Breast epithelium (tissue), 4 donors: ENCODE measurements around the gene SLF2. TPM values are rescaled to one million over a fixed set of nuclear protein-coding genes. Genes with fewer than 3 reads are reported as not detected.
A peak's percentile ranks its signal among the peaks of the same experiment; 100 is the strongest.

Experiments used
- DNase-seq, 2 donors: peaks; one replicate each; pipeline ENCODE4 v3.0.0-alpha.2; 2019; ENCODE audit warnings: low spot score in 2 of 2
- H3K27ac ChIP-seq, 2 donors: fragments of 200-600 bp; sonication (generic) in 1 of 2; one replicate each; pipeline ENCODE4 v1.5.1; 2016 to 2019; ENCODE audit warnings: mild to moderate bottlenecking in 1 of 2
- H3K27me3 ChIP-seq, 2 donors: fragments of 200-600 bp; sonication (generic) in 1 of 2; one replicate each; pipeline versions ENCODE4 v1.5.1 to v1.6.0; 2017 to 2019; ENCODE audit warnings: control low read depth in 1 of 2, mild to moderate bottlenecking in 1 of 2
- H3K36me3 ChIP-seq: fragments of 200-600 bp; one replicate; pipeline ENCODE4 v1.5.1; 2019
- H3K4me1 ChIP-seq, 2 donors: fragments of 200-600 bp; sonication (generic); one replicate each; pipeline ENCODE4 v1.5.1; 2016 to 2019; ENCODE audit warnings: control low read depth in 1 of 2
- H3K4me3 ChIP-seq, 3 donors: fragments of 200-600 bp; sonication (generic); 1 replicate in 2 of 3; 2 replicates in 1 of 3; pipeline ENCODE4 v1.5.1; 2016 to 2019; ENCODE audit warnings: mild to moderate bottlenecking in 3 of 3, moderate library complexity in 2 of 3
- H3K9me3 ChIP-seq, 2 donors: fragments of 200-600 bp; sonication (generic) in 1 of 2; one replicate each; pipeline ENCODE4 v1.5.1; 2016 to 2019; ENCODE audit warnings: control low read depth in 1 of 2
- CTCF ChIP-seq, 3 donors: fragments of 450-650 bp; IDR thresholded peaks; one replicate each; pipeline ENCODE4 v1.5.1; 2016 to 2017; ENCODE audit warnings: antibody characterized with exemption in 3 of 3, mild to moderate bottlenecking in 3 of 3, moderate library complexity in 3 of 3
- POLR2A ChIP-seq: fragments of 450-650 bp; IDR thresholded peaks from one replicate; pipeline ENCODE4 v1.6.1; 2016; ENCODE audit warnings: antibody characterized with exemption, mild to moderate bottlenecking, moderate library complexity
- POLR2AphosphoS5 ChIP-seq, 3 donors: sonication (generic); formaldehyde crosslinking; IDR thresholded peaks; one replicate each; pipeline ENCODE4 v1.6.1; 2017; ENCODE audit warnings: antibody characterized with exemption in 3 of 3
- intact Hi-C: fragments of 100-400 bp; cut with DNase I; formaldehyde crosslinking; loops from one replicate; pipeline ENCODE4 v1.15.1; 2023; ENCODE audit warnings: low total_unique reads
- total RNA-seq, 3 donors: library from RNA; depleted of rRNA; stranded (reverse); fragments of >200 nt; gene quantifications; one replicate each; pipeline ENCODE4 v1.1.0, GENCODE V29; 2016

SLF2 gene
- total RNA-seq, 3 donors from 2014 or later = 24.8 to 34.2 (median 31.8) TPM

- no peak for DNase-seq
- Histone ChIP-seq H3K4me3 (no peak overlapping the region), H3K27ac (no peak overlapping the region), H3K27me3 (peaks cover 0 to 33% of the 10 kb centered on the region in 2 donors), H3K9me3 (no peaks in the 10 kb centered on the region), H3K36me3 (no peaks in the 10 kb centered on the region), H3K4me1 (no peaks in the 10 kb centered on the region)
- intact Hi-C loops = no loop called here
- TF ChIP-seq POLR2A (no peak), CTCF (IDR thresholded peaks at IDR 0.05) (no peak), POLR2AphosphoS5 (IDR thresholded peaks at IDR 0.05) (no peak)
Measured at GRCh38 chr10:100872034-100872791, 40.5 kb upstream of the SLF2 start.

- H3K27me3 ChIP-seq = peaks cover 0 to 23% of the 10 kb centered on the region in 2 donors
- H3K4me3 ChIP-seq = no peak overlapping the region
- no peak for DNase-seq
- no peak for TF ChIP-seq POLR2A
- no peak for TF ChIP-seq CTCF (IDR thresholded peaks at IDR 0.05)
- TF ChIP-seq POLR2AphosphoS5 (IDR thresholded peaks at IDR 0.05) = no peak
- no peak overlapping the region for H3K27ac ChIP-seq
- H3K9me3 ChIP-seq = no peaks in the 10 kb centered on the region
- no peaks in the 10 kb centered on the region for H3K4me1 ChIP-seq
- intact Hi-C loops = no loop called here
- no peaks in the 10 kb centered on the region for H3K36me3 ChIP-seq
Measured at GRCh38 chr10:100873146-100873826, 39.5 kb upstream of the SLF2 start.

GRCh38 chr10:100873827-100874326, 38.9 kb upstream of the SLF2 start:
- Histone ChIP-seq H3K4me3 (no peak overlapping the region), H3K36me3 (no peaks in the 10 kb centered on the region), H3K9me3 (no peaks in the 10 kb centered on the region), H3K4me1 (no peaks in the 10 kb centered on the region), H3K27me3 (peaks cover 0 to 23% of the 10 kb centered on the region in 2 donors), H3K27ac (no peak overlapping the region)
- no peak for DNase-seq
- intact Hi-C loops = no loop called here
- TF ChIP-seq POLR2AphosphoS5 (IDR thresholded peaks at IDR 0.05) (no peak), CTCF (IDR thresholded peaks at IDR 0.05) (no peak), POLR2A (no peak)

- peaks cover 0 to 23% of the 10 kb centered on the region in 2 donors for H3K27me3 ChIP-seq
- H3K4me3 ChIP-seq = no peak overlapping the region
- peak in 1 of 2 donors; percentile 43 for DNase-seq
- no peaks in the 10 kb centered on the region for H3K36me3 ChIP-seq
- no peaks in the 10 kb centered on the region for H3K4me1 ChIP-seq
- H3K27ac ChIP-seq = no peak overlapping the region
- TF ChIP-seq CTCF (IDR thresholded peaks at IDR 0.05) (no peak), POLR2A (no peak), POLR2AphosphoS5 (IDR thresholded peaks at IDR 0.05) (no peak)
- no peaks in the 10 kb centered on the region for H3K9me3 ChIP-seq
- intact Hi-C loops = no loop called here
Measured at GRCh38 chr10:100874702-100875483, 37.9 kb upstream of the SLF2 start.
